ENCODE data around the gene ADAMTS16. TPM values are rescaled to one million over a fixed set of nuclear protein-coding genes. Genes with fewer than 3 reads are reported as not detected.

The ADAMTS16 gene
- total and polyA plus RNA-seq, 2 experiments from 2014 or later = 2.8 to 15.4 TPM

DNA sequence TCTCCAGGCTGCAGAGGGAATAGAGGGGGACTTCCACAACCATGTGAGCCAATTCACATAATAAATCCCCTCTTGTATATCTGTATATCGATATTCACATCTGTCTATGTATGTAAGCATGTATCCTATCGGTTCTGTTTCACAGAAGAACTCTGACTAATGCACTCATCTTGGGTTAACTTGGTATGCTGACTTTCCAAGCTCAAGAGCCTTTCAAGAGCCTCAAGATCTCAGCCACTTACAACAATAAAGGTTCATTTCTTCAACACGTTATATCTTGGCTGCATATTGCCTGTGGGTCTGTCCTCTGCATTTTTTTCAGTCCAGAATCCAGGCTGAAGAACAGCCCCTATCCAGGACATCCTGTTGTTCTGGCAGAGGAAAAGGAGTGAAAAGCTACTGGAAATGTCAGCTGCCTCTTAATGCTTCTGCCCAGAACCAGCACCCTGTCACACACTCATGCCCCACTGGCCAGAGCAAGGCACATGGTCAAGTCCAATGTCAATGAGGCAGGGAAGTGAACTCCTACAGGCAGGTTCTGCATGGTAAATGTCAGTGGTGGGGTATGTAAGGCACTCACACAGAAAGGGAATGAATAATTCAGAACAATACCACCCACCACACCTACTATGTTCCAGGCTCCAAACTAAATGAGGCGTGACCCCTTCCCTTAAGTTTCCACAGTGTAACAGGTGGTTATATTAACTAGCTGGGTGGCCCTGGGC is 190.8 kb downstream of the ADAMTS16 start:
- ATAC-seq (no peak), DNase-seq (ENCODE audit: low spot score) (no peak)
- Mint-ChIP-seq H3K4me1 (peaks cover 45% of the 10 kb centered on the region), H3K36me3 (ENCODE audit: low read depth) (peaks cover 7% of the 10 kb centered on the region; the same call in 2 of the 3 replicates), H3K4me3 (no peak overlapping the region), H3K9me3 (no peaks in the 10 kb centered on the region; the same call in 1 of the 3 replicates), H3K27me3 (ENCODE audit: insufficient read depth, low read depth, poor library complexity) (peaks cover 16% of the 10 kb centered on the region), H3K27ac (no peak overlapping the region)
- peaks cover 2% of the 10 kb centered on the region; the same call in 1 of the 2 replicates for H3K9me2 ChIP-seq (ENCODE audit: insufficient read depth)
- H3K36me3 ChIP-seq (ENCODE audit: insufficient read depth) = no peaks in the 10 kb centered on the region
- H3K4me2 ChIP-seq = peak overlapping the region; percentile 62; the same call in 1 of the 2 replicates
- no peak overlapping the region for H2AFZ ChIP-seq
- no peaks in the 10 kb centered on the region for H4K20me1 ChIP-seq (replicated peaks; ENCODE audit: insufficient read depth)
- H3K27ac ChIP-seq (ENCODE audit: low read depth) = no peak overlapping the region
- H3K4me3 ChIP-seq = no peak overlapping the region
- H3K79me2 ChIP-seq (replicated peaks; ENCODE audit: insufficient read depth) = no peaks in the 10 kb centered on the region
- TF ChIP-seq EZH2phosphoT487 (IDR thresholded peaks at IDR 0.05; ENCODE audit: unreplicated experiment) = no peak
- H3K27me3 ChIP-seq (ENCODE audit: insufficient read depth) = no peaks in the 10 kb centered on the region
- H3K4me1 ChIP-seq (ENCODE audit: insufficient read depth) = peaks cover 30% of the 10 kb centered on the region
- H3F3A ChIP-seq (replicated peaks; ENCODE audit: low read depth) = no peaks in the 10 kb centered on the region

DNA sequence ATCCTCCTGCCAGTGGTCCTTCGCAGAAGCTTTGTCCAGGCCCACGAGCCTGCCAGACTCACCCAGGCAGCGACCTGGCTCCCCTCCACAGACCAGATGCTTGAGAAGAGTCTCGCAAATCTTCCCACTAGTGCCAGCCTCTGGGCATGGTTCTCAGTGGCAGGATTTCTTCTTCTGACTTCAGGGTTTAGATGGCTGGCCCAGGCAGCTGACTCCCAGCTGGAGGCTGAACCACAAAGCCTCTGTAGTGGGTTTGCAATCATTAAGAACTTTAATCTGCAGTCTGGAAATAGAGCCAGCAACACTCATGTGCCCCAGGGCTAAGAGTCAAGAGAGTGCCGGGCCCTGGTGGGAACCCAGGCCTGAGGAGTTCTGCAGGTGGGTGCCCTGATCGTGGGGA is 191.7 kb downstream of the ADAMTS16 start:
- no peak for DNase-seq (ENCODE audit: low spot score)
- Histone ChIP-seq H3K79me2 (replicated peaks; ENCODE audit: insufficient read depth) (no peaks in the 10 kb centered on the region), H3K4me3 (no peak overlapping the region), H3F3A (replicated peaks; ENCODE audit: low read depth) (no peaks in the 10 kb centered on the region), H2AFZ (no peak overlapping the region), H3K4me1 (ENCODE audit: insufficient read depth) (peaks cover 22% of the 10 kb centered on the region), H3K27ac (ENCODE audit: low read depth) (no peak overlapping the region), H3K9me2 (ENCODE audit: insufficient read depth) (peaks cover 8% of the 10 kb centered on the region; the same call in 1 of the 2 replicates), H3K36me3 (ENCODE audit: insufficient read depth) (no peaks in the 10 kb centered on the region), H3K4me2 (no peak overlapping the region), H4K20me1 (replicated peaks; ENCODE audit: insufficient read depth) (no peaks in the 10 kb centered on the region), H3K27me3 (ENCODE audit: insufficient read depth) (no peaks in the 10 kb centered on the region)
- Mint-ChIP-seq H3K27me3 (ENCODE audit: insufficient read depth, low read depth, poor library complexity) (peaks cover 10% of the 10 kb centered on the region), H3K27ac (no peak overlapping the region), H3K4me3 (no peak overlapping the region), H3K36me3 (ENCODE audit: low read depth) (peaks cover 7% of the 10 kb centered on the region; the same call in 2 of the 3 replicates), H3K9me3 (no peaks in the 10 kb centered on the region; the same call in 1 of the 3 replicates), H3K4me1 (peaks cover 35% of the 10 kb centered on the region)
- no peak for ATAC-seq
- TF ChIP-seq, protein P1, sequence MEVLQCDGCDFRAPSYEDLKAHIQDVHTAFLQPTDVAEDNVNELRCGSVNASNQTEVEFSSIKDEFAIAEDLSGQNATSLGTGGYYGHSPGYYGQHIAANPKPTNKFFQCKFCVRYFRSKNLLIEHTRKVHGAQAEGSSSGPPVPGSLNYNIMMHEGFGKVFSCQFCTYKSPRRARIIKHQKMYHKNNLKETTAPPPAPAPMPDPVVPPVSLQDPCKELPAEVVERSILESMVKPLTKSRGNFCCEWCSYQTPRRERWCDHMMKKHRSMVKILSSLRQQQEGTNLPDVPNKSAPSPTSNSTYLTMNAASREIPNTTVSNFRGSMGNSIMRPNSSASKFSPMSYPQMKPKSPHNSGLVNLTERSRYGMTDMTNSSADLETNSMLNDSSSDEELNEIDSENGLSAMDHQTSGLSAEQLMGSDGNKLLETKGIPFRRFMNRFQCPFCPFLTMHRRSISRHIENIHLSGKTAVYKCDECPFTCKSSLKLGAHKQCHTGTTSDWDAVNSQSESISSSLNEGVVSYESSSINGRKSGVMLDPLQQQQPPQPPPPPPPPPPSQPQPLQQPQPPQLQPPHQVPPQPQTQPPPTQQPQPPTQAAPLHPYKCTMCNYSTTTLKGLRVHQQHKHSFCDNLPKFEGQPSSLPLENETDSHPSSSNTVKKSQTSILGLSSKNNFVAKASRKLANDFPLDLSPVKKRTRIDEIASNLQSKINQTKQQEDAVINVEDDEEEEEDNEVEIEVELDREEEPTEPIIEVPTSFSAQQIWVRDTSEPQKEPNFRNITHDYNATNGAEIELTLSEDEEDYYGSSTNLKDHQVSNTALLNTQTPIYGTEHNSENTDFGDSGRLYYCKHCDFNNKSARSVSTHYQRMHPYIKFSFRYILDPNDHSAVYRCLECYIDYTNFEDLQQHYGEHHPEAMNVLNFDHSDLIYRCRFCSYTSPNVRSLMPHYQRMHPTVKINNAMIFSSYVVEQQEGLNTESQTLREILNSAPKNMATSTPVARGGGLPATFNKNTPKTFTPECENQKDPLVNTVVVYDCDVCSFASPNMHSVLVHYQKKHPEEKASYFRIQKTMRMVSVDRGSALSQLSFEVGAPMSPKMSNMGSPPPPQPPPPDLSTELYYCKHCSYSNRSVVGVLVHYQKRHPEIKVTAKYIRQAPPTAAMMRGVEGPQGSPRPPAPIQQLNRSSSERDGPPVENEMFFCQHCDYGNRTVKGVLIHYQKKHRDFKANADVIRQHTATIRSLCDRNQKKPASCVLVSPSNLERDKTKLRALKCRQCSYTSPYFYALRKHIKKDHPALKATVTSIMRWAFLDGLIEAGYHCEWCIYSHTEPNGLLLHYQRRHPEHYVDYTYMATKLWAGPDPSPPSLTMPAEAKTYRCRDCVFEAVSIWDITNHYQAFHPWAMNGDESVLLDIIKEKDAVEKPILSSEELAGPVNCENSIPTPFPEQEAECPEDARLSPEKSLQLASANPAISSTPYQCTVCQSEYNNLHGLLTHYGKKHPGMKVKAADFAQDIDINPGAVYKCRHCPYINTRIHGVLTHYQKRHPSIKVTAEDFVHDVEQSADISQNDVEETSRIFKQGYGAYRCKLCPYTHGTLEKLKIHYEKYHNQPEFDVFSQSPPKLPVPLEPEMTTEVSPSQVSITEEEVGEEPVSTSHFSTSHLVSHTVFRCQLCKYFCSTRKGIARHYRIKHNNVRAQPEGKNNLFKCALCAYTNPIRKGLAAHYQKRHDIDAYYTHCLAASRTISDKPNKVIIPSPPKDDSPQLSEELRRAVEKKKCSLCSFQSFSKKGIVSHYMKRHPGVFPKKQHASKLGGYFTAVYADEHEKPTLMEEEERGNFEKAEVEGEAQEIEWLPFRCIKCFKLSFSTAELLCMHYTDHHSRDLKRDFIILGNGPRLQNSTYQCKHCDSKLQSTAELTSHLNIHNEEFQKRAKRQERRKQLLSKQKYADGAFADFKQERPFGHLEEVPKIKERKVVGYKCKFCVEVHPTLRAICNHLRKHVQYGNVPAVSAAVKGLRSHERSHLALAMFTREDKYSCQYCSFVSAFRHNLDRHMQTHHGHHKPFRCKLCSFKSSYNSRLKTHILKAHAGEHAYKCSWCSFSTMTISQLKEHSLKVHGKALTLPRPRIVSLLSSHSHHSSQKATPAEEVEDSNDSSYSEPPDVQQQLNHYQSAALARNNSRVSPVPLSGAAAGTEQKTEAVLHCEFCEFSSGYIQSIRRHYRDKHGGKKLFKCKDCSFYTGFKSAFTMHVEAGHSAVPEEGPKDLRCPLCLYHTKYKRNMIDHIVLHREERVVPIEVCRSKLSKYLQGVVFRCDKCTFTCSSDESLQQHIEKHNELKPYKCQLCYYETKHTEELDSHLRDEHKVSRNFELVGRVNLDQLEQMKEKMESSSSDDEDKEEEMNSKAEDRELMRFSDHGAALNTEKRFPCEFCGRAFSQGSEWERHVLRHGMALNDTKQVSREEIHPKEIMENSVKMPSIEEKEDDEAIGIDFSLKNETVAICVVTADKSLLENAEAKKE (CRISPR knock-in tag; IDR thresholded peaks at IDR 0.05) = no peak
- TF ChIP-seq ZNF331 (CRISPR knock-in tag; IDR thresholded peaks at IDR 0.05; ENCODE audit: low read depth) = no peak
- TF ChIP-seq, protein P2, sequence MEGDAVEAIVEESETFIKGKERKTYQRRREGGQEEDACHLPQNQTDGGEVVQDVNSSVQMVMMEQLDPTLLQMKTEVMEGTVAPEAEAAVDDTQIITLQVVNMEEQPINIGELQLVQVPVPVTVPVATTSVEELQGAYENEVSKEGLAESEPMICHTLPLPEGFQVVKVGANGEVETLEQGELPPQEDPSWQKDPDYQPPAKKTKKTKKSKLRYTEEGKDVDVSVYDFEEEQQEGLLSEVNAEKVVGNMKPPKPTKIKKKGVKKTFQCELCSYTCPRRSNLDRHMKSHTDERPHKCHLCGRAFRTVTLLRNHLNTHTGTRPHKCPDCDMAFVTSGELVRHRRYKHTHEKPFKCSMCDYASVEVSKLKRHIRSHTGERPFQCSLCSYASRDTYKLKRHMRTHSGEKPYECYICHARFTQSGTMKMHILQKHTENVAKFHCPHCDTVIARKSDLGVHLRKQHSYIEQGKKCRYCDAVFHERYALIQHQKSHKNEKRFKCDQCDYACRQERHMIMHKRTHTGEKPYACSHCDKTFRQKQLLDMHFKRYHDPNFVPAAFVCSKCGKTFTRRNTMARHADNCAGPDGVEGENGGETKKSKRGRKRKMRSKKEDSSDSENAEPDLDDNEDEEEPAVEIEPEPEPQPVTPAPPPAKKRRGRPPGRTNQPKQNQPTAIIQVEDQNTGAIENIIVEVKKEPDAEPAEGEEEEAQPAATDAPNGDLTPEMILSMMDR (conservative IDR thresholded peaks at IDR 0.05; ENCODE audit: low read depth in 2 of 2) = no peak
- TF ChIP-seq JUNB (IDR thresholded peaks at IDR 0.05; ENCODE audit: unreplicated experiment) = no peak
- TF ChIP-seq EZH2phosphoT487 (IDR thresholded peaks at IDR 0.05; ENCODE audit: unreplicated experiment) = no peak
- TF ChIP-seq EZH2 (IDR thresholded peaks at IDR 0.05; ENCODE audit: low read depth, unreplicated experiment) = no peak
- no peak for TF ChIP-seq CREB1 (CRISPR knock-in tag; IDR thresholded peaks at IDR 0.05; ENCODE audit: low read depth)
- TF ChIP-seq STAT1 (IDR thresholded peaks at IDR 0.05; ENCODE audit: unreplicated experiment) = no peak
- no peak for TF ChIP-seq ZNF114 (CRISPR knock-in tag; IDR thresholded peaks at IDR 0.05)
- no peak for TF ChIP-seq POLR2AphosphoS5 (IDR thresholded peaks at IDR 0.05; ENCODE audit: low read depth)
- TF ChIP-seq, protein P3, sequence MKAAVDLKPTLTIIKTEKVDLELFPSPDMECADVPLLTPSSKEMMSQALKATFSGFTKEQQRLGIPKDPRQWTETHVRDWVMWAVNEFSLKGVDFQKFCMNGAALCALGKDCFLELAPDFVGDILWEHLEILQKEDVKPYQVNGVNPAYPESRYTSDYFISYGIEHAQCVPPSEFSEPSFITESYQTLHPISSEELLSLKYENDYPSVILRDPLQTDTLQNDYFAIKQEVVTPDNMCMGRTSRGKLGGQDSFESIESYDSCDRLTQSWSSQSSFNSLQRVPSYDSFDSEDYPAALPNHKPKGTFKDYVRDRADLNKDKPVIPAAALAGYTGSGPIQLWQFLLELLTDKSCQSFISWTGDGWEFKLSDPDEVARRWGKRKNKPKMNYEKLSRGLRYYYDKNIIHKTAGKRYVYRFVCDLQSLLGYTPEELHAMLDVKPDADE (IDR thresholded peaks at IDR 0.05) = no peak
